ENCODE results near the gene MZB1.

GRCh38 chr5:139374909-139375308 lies 14.8 kb downstream of the MZB1 start:
- TF ChIP-seq ZNF274 (IDR thresholded peaks at IDR 0.05; ENCODE audit: borderline replicate concordance, extremely low read depth, low read length) (no peak), ATF3 (IDR thresholded peaks at IDR 0.05; ENCODE audit: insufficient read depth, low read depth, low read length) (no peak), PHF8 (conservative IDR thresholded peaks at IDR 0.05; ENCODE audit: low read depth, low read length) (no peak), POLR2AphosphoS5 (IDR thresholded peaks at IDR 0.05; ENCODE audit: low read depth, low read length) (no peak)
